H1 (cell line): Measurements from ENCODE around the gene OR56A5. TPM values are rescaled to one million over a fixed set of nuclear protein-coding genes. Genes with fewer than 3 reads are reported as not detected.

Experiments
- CTCF ChIA-PET: fragments of 300-600 bp; sonication (Branson Sonifier 250); formaldehyde crosslinking; loops from one replicate; lab custom pipeline; 2021; ENCODE audit not compliant: partially characterized antibody; lab: Charles Lee
- POLR2A ChIA-PET: fragments of 300-600 bp; sonication (Branson Sonifier 250); formaldehyde crosslinking; loops from one replicate; lab custom pipeline; 2021; ENCODE audit warnings: inconsistent platforms; ENCODE audit not compliant: partially characterized antibody; lab: Charles Lee
- DNase-seq, 2 experiments: peaks; one replicate each; pipeline versions ENCODE4 v3.0.0 to v3.0.0-alpha.2; 2010 to 2022; ENCODE audit warnings: low spot score in 2 of 2, low read depth in 1 of 2, mixed read lengths in 1 of 2
- FAIRE-seq: peaks from 2 replicates; lab custom pipeline; 2011; peaks lifted over from hg19 to GRCh38; lab: Jason Lieb, UNC
- H2AFZ ChIP-seq: 2 replicates; pipeline ENCODE4 v1.8.1; 2012; ENCODE audit warnings: low read length, inconsistent platforms
- H2AK5ac ChIP-seq: 2 replicates; pipeline ENCODE4 v1.6.1; 2013; ENCODE audit warnings: low read depth, low read length
- H2BK120ac ChIP-seq: replicated peaks from 2 replicates; pipeline ENCODE3; 2013; ENCODE audit warnings: low read depth, low read length, inconsistent platforms
- H2BK12ac ChIP-seq: 2 replicates; pipeline ENCODE4 v1.6.1; 2013; ENCODE audit warnings: low read depth, low read length
- H2BK15ac ChIP-seq: 2 replicates; pipeline ENCODE4 v1.6.1; 2013; ENCODE audit warnings: low read length
- H2BK20ac ChIP-seq: 2 replicates; pipeline ENCODE4 v1.6.1; 2013; ENCODE audit warnings: low read length
- H2BK5ac ChIP-seq: 2 replicates; pipeline ENCODE4 v1.6.1; 2013; ENCODE audit warnings: low read depth, low read length
- H3K14ac ChIP-seq: 2 replicates; pipeline ENCODE4 v1.6.1; 2013; ENCODE audit warnings: inconsistent platforms; ENCODE audit not compliant: insufficient read length
- H3K18ac ChIP-seq: 2 replicates; pipeline ENCODE4 v1.6.1; 2013; ENCODE audit warnings: low read length; ENCODE audit errors: extremely low read depth
- H3K23ac ChIP-seq: 2 replicates; pipeline ENCODE4 v1.6.1; 2013; ENCODE audit warnings: inconsistent platforms; ENCODE audit not compliant: insufficient read length
- H3K23me2 ChIP-seq: 2 replicates; pipeline ENCODE4 v1.6.1; 2013; ENCODE audit warnings: low read depth, low read length
- H3K27ac ChIP-seq: 2 replicates; pipeline ENCODE4 v1.6.1; 2011; ENCODE audit warnings: low read depth, low read length, inconsistent platforms
- H3K27me3 ChIP-seq, 4 experiments: replicated peaks in 1 of 4; 1 replicate in 1 of 4; 2 replicates in 3 of 4; pipeline versions ENCODE4 v1.6.1 to v1.8.1; 2011 to 2013; ENCODE audit warnings: low read length in 3 of 4, mild to moderate bottlenecking in 3 of 4, inconsistent platforms in 2 of 4, mixed read lengths in 2 of 4, moderate library complexity in 1 of 4; ENCODE audit not compliant: control insufficient read depth in 3 of 4, insufficient read depth in 3 of 4; ENCODE audit errors: extremely low read depth in 1 of 4
- H3K36me3 ChIP-seq, 4 experiments: 2 replicates each; pipeline versions ENCODE4 v1.6.1 to v1.8.1; 2011 to 2013; ENCODE audit warnings: mild to moderate bottlenecking in 4 of 4, low read length in 3 of 4, moderate library complexity in 2 of 4, control low read depth in 1 of 4, inconsistent platforms in 1 of 4; ENCODE audit not compliant: insufficient read depth in 4 of 4, control insufficient read depth in 2 of 4
- H3K4ac ChIP-seq: replicated peaks from 2 replicates; pipeline ENCODE3; 2013; ENCODE audit warnings: low read length, low read depth, mixed read lengths, inconsistent platforms; ENCODE audit not compliant: insufficient read length
- H3K4me1 ChIP-seq, 4 experiments: replicated peaks in 1 of 4; 1 replicate in 1 of 4; 2 replicates in 3 of 4; pipeline versions ENCODE4 v1.6.1 to v1.8.1; 2011 to 2013; ENCODE audit warnings: low read length in 3 of 4, inconsistent platforms in 2 of 4, mixed read lengths in 1 of 4; ENCODE audit not compliant: insufficient read depth in 4 of 4, control insufficient read depth in 3 of 4
- H3K4me2 ChIP-seq, 2 experiments: 2 replicates each; pipeline versions ENCODE4 v1.6.1 to v1.8.1; 2011 to 2013; ENCODE audit warnings: low read depth in 2 of 2, low read length in 2 of 2, control low read depth in 1 of 2, inconsistent platforms in 1 of 2, mild to moderate bottlenecking in 1 of 2; ENCODE audit not compliant: insufficient read depth in 1 of 2
- H3K4me3 ChIP-seq, 4 experiments: fragments of 200-600, 300-600 bp in 1 of 4; sonication (generic), shearing (Covaris generic), sonication (Bioruptor Twin) in 1 of 4; 2 replicates each; pipeline versions ENCODE4 v1.5.1 to v1.8.1; 2011 to 2016; ENCODE audit warnings: low read length in 4 of 4, low read depth in 3 of 4, control low read depth in 2 of 4, inconsistent platforms in 2 of 4, mild to moderate bottlenecking in 2 of 4, mixed read lengths in 1 of 4, moderate library complexity in 1 of 4; ENCODE audit not compliant: insufficient read depth in 2 of 4; ENCODE audit errors: extremely low read depth in 1 of 4
- H3K56ac ChIP-seq: replicated peaks from 2 replicates; pipeline ENCODE3; 2013; ENCODE audit warnings: low read depth, mild to moderate bottlenecking, mixed read lengths, low read length, inconsistent platforms; ENCODE audit not compliant: insufficient read length
- H3K79me1 ChIP-seq: 2 replicates; pipeline ENCODE4 v1.6.1; 2013; ENCODE audit warnings: low read depth, low read length, control low read depth
- H3K79me2 ChIP-seq, 2 experiments: 2 replicates each; pipeline versions ENCODE4 v1.6.1 to v1.8.1; 2012 to 2013; ENCODE audit warnings: low read length in 2 of 2, mild to moderate bottlenecking in 2 of 2, inconsistent platforms in 1 of 2; ENCODE audit not compliant: insufficient read depth in 2 of 2, control insufficient read depth in 1 of 2
- H3K9ac ChIP-seq, 4 experiments: replicated peaks in 1 of 4; 1 replicate in 1 of 4; 2 replicates in 3 of 4; pipeline versions ENCODE4 v1.6.1 to v1.8.1; 2011 to 2013; ENCODE audit warnings: low read depth in 3 of 4, low read length in 3 of 4, control low read depth in 2 of 4, mild to moderate bottlenecking in 2 of 4, moderate library complexity in 2 of 4, inconsistent platforms in 1 of 4; ENCODE audit errors: extremely low read depth in 1 of 4
- H3K9me3 ChIP-seq, 2 experiments: 2 replicates each; pipeline versions ENCODE4 v1.6.1 to v1.8.1; 2012 to 2013; ENCODE audit warnings: mild to moderate bottlenecking in 2 of 2, moderate library complexity in 2 of 2, control low read depth in 1 of 2, inconsistent platforms in 1 of 2, low read depth in 1 of 2, low read length in 1 of 2, mixed read lengths in 1 of 2; ENCODE audit not compliant: insufficient read depth in 2 of 2
- H4K20me1 ChIP-seq, 2 experiments: replicated peaks in 1 of 2; 2 replicates each; pipeline versions ENCODE3 to v1.8.1; 2011 to 2013; ENCODE audit warnings: inconsistent platforms in 2 of 2, low read length in 2 of 2, mild to moderate bottlenecking in 1 of 2; ENCODE audit not compliant: insufficient read depth in 2 of 2, control insufficient read depth in 1 of 2
- H4K5ac ChIP-seq: 2 replicates; pipeline ENCODE4 v1.6.1; 2013; ENCODE audit warnings: low read length, low read depth, mixed read lengths, inconsistent platforms; ENCODE audit not compliant: insufficient read length
- H4K8ac ChIP-seq: 2 replicates; pipeline ENCODE4 v1.8.0; 2013; ENCODE audit warnings: mild to moderate bottlenecking, moderate library complexity, low read length, inconsistent platforms; ENCODE audit not compliant: insufficient read depth; ENCODE audit errors: extremely low read depth
- H4K91ac ChIP-seq: replicated peaks from 2 replicates; pipeline ENCODE3; 2013; ENCODE audit warnings: low read length, mixed read lengths, inconsistent platforms; ENCODE audit not compliant: insufficient read length
- BACH1 ChIP-seq: IDR thresholded peaks from 2 replicates; pipeline ENCODE4 v1.6.1; 2012; ENCODE audit warnings: low read length, improper control_type of control experiment
- E2F6 ChIP-seq: IDR thresholded peaks from 2 replicates; pipeline ENCODE4 v1.6.1; 2012; ENCODE audit warnings: inconsistent platforms
- MAFK ChIP-seq: IDR thresholded peaks from 2 replicates; pipeline ENCODE4 v1.6.1; 2012; ENCODE audit warnings: low read depth, mild to moderate bottlenecking, improper control_type of control experiment, low read length
- POLR2A ChIP-seq, 2 experiments: IDR thresholded peaks; 1 replicate in 1 of 2; 2 replicates in 1 of 2; pipeline ENCODE4 v1.6.1; 2011; ENCODE audit warnings: low read depth in 2 of 2, low read length in 2 of 2, mild to moderate bottlenecking in 2 of 2; ENCODE audit errors: control extremely low read depth in 1 of 2
- YY1 ChIP-seq: IDR thresholded peaks from 2 replicates; pipeline ENCODE4 v1.6.1; 2011; ENCODE audit warnings: low read depth, mild to moderate bottlenecking, low read length
- WGBS, 2 experiments: shearing (Covaris generic) in 1 of 2; methylation state at CpG; one replicate each; pipeline versions ENCODE4 v1.1.6 to v1.1.7; 2013 to 2015; ENCODE audit warnings: low lambda C conversion rate in 2 of 2, mixed read lengths in 2 of 2, inconsistent platforms in 1 of 2, low coverage in 1 of 2, missing lambda C conversion rate in 1 of 2; ENCODE audit not compliant: insufficient replicate concordance in 2 of 2, insufficient coverage in 1 of 2, insufficient read length in 1 of 2; ENCODE audit errors: extremely low coverage in 1 of 2, missing lambda C conversion rate in 1 of 2; 5-methylcytosine and 5-hydroxymethylcytosine counted together
- polyA plus RNA-seq, 7 experiments: library from polyadenylated mRNA; depleted of rRNA in 3 of 7; stranded (reverse) in 5 of 7; unstranded in 2 of 7; fragments of >200 nt in 5 of 7; fragments of 200-250 nt in 2 of 7; gene quantifications; 1 replicate in 5 of 7; 2 replicates in 1 of 7; 4 replicates in 1 of 7; pipeline versions ENCODE4 v1.2.1 to v1.2.3, GENCODE V29; 2011 to 2013; ENCODE audit warnings: missing spikeins in 2 of 7, mixed read lengths in 2 of 7
- total RNA-seq: library from RNA; stranded (reverse); fragmentation: NEBNext Ultra II Directional; extraction: Animal tissue kit (Norgen Biotek cat#: 25700); gene quantifications from 2 replicates; pipeline ENCODE4 v1.2.1, GENCODE V29; 2021

OR56A5 gene
- total and polyA plus RNA-seq, 2 of the 8 experiments (the other 6 are each of a cell fraction or from before 2014, with no cell fraction given): 0.14 TPM; not detected in 1

GRCh38 chr11:5928271-5928670 is 40.0 kb downstream of the OR56A5 start:
- Histone ChIP-seq H2AFZ (no peak overlapping the region), H3K27me3 (no peaks in the 10 kb centered on the region; a peak in 2 of 7 replicates), H2BK5ac (no peak overlapping the region), H3K4ac (no peak overlapping the region), H4K91ac (no peak overlapping the region), H3K79me1 (no peaks in the 10 kb centered on the region), H2BK12ac (no peak overlapping the region), H2AK5ac (no peak overlapping the region), H3K18ac (no peak overlapping the region), H2BK15ac (no peak overlapping the region), H3K14ac (no peak overlapping the region), H3K27ac (no peak overlapping the region), H2BK120ac (no peak overlapping the region), H3K9ac (no peak overlapping the region), H3K56ac (no peak overlapping the region), H3K36me3 (no peaks in the 10 kb centered on the region), H3K4me3 (no peak overlapping the region), H4K20me1 (no peaks in the 10 kb centered on the region), H3K23ac (no peak overlapping the region), H3K79me2 (no peaks in the 10 kb centered on the region), H3K9me3 (peaks cover 0 to 10% of the 10 kb centered on the region in 2 experiments; a peak in 2 of 4 replicates), H4K5ac (no peak overlapping the region), H3K4me2 (no peak overlapping the region), H2BK20ac (no peak overlapping the region), H3K23me2 (0 out of 2 replicates have a peak, but pooled peaks cover 1% of the 10 kb centered on the region), H3K4me1 (no peaks in the 10 kb centered on the region), H4K8ac (no peak overlapping the region)
- no peak for FAIRE-seq
- ChIA-PET CTCF (no interaction called here), POLR2A (no interaction called here)
- 97% methylated on average over 17 of the region's 17 CpGs; no CpG with 5 or more reads in 1 of the 2 experiments for WGBS, 2 experiments
- no peak for DNase-seq
- TF ChIP-seq BACH1 (peak; percentile 97), POLR2A (IDR thresholded peaks at IDR 0.05; ENCODE audit: control extremely low read depth in 1 of 2, low read depth in 2 of 2, low read length in 2 of 2) (no peak), YY1 (peak; percentile 89), MAFK (peak; percentile 91), E2F6 (peak; percentile 91)
